Activated CD4-positive, alpha-beta memory T cell treated with anti-CD3 and anti-CD28 coated beads, Interleukin-2, amount 10 ng/mL, durations not matched to agents 7 days and 5 days (primary cell): ENCODE results near the gene BRCC3. TPM values are rescaled to one million over a fixed set of nuclear protein-coding genes. Genes with fewer than 3 reads are reported as not detected.

Source experiments
- total RNA-seq, 2 experiments: library from RNA; stranded (reverse); gene quantifications; one replicate each; pipeline ENCODE4 v1.2.3, GENCODE V29; 2021

Gene BRCC3
- total RNA-seq, 2 experiments from 2014 or later: 23.5 to 25.2 TPM

Other genes starting within 250 kb of the BRCC3 start
- not detected for gene SMIM9, start 236.8 kb upstream of the BRCC3 start, total RNA-seq
- 10 to 100 TPM; 61.8 to 63.4 TPM for gene F8A1, start 185.2 kb upstream of the BRCC3 start, total RNA-seq
- gene F8, start 48.8 kb upstream of the BRCC3 start, total RNA-seq: 10 to 100 TPM in 1 of 2 experiments, 1 to 10 TPM in 1; 8.9 to 10.2 TPM
- 10 to 100 TPM; 45.7 to 49.9 TPM for gene FUNDC2, start 44.7 kb upstream of the BRCC3 start, total RNA-seq
- 1 to 10 TPM; 4.8 to 5.9 TPM for gene CMC4, start 372 bp upstream of the BRCC3 start, total RNA-seq
- gene MTCP1, start 372 bp upstream of the BRCC3 start, total RNA-seq: 10 to 100 TPM; 20.2 TPM
- gene VBP1, start 145.0 kb downstream of the BRCC3 start, total RNA-seq: 10 to 100 TPM; 51.6 to 61.9 TPM
- gene RAB39B, start 193.0 kb downstream of the BRCC3 start, total RNA-seq: 10 to 100 TPM; 13.6 to 14.7 TPM